ENCODE data around the gene FAM9B.

The FAM9B gene

GRCh38 chrX:9055354-9055753, 21.4 kb upstream of the FAM9B start:
- no peak overlapping the region for H3K4me3 ChIP-seq (IDR thresholded peaks at IDR 0.05; ENCODE audit: insufficient read depth, low read depth, low read length)
- no peaks in the 10 kb centered on the region for H4K20me1 ChIP-seq (ENCODE audit: insufficient read depth)
- no peak overlapping the region for H3K27ac ChIP-seq
- no peaks in the 10 kb centered on the region for H3K27me3 ChIP-seq (ENCODE audit: insufficient read depth, low read depth)
- H3K4me1 ChIP-seq (ENCODE audit: low read depth, poor library complexity, severe bottlenecking) = no peaks in the 10 kb centered on the region
- no peak overlapping the region for H3K9ac ChIP-seq
- H3K79me2 ChIP-seq (ENCODE audit: insufficient read depth, low read depth) = no peaks in the 10 kb centered on the region
- H2AFZ ChIP-seq (ENCODE audit: low read depth) = no peak overlapping the region
- no peak for TF ChIP-seq CTCF (conservative IDR thresholded peaks at IDR 0.05; ENCODE audit: low read depth, low read length)
- H3K4me2 ChIP-seq = no peak overlapping the region
- no peaks in the 10 kb centered on the region for H3K36me3 ChIP-seq (ENCODE audit: insufficient read depth)

GRCh38 chrX:9052081-9052480, 18.2 kb upstream of the FAM9B start:
- Histone ChIP-seq H4K20me1 (ENCODE audit: insufficient read depth) (no peaks in the 10 kb centered on the region), H3K36me3 (ENCODE audit: insufficient read depth) (no peaks in the 10 kb centered on the region), H3K4me2 (no peak overlapping the region), H2AFZ (ENCODE audit: low read depth) (no peak overlapping the region), H3K27me3 (ENCODE audit: insufficient read depth, low read depth) (no peaks in the 10 kb centered on the region), H3K79me2 (ENCODE audit: insufficient read depth, low read depth) (no peaks in the 10 kb centered on the region), H3K4me1 (ENCODE audit: low read depth, poor library complexity, severe bottlenecking) (no peaks in the 10 kb centered on the region), H3K4me3 (IDR thresholded peaks at IDR 0.05; ENCODE audit: insufficient read depth, low read depth, low read length) (no peak overlapping the region), H3K27ac (no peak overlapping the region), H3K9ac (no peak overlapping the region)
- no peak for TF ChIP-seq CTCF (conservative IDR thresholded peaks at IDR 0.05; ENCODE audit: low read depth, low read length)

- no peak overlapping the region for H3K9ac ChIP-seq
- H3K4me3 ChIP-seq (IDR thresholded peaks at IDR 0.05; ENCODE audit: insufficient read depth, low read depth, low read length) = no peak overlapping the region
- no peak overlapping the region for H3K27ac ChIP-seq
- H3K27me3 ChIP-seq (ENCODE audit: insufficient read depth, low read depth) = no peaks in the 10 kb centered on the region
- no peaks in the 10 kb centered on the region for H3K4me1 ChIP-seq (ENCODE audit: low read depth, poor library complexity, severe bottlenecking)
- no peaks in the 10 kb centered on the region for H4K20me1 ChIP-seq (ENCODE audit: insufficient read depth)
- no peak overlapping the region for H2AFZ ChIP-seq (ENCODE audit: low read depth)
- no peak for TF ChIP-seq CTCF (conservative IDR thresholded peaks at IDR 0.05; ENCODE audit: low read depth, low read length)
- no peaks in the 10 kb centered on the region for H3K36me3 ChIP-seq (ENCODE audit: insufficient read depth)
- no peak overlapping the region for H3K4me2 ChIP-seq
- H3K79me2 ChIP-seq (ENCODE audit: insufficient read depth, low read depth) = no peaks in the 10 kb centered on the region
These were observed 16.4 kb upstream of the FAM9B start for GRCh38 chrX:9050331-9050730.

GRCh38 chrX:9048801-9049200, 14.9 kb upstream of the FAM9B start:
- no peak overlapping the region for H3K27ac ChIP-seq
- no peaks in the 10 kb centered on the region for H3K36me3 ChIP-seq (ENCODE audit: insufficient read depth)
- no peak overlapping the region for H3K4me3 ChIP-seq (IDR thresholded peaks at IDR 0.05; ENCODE audit: insufficient read depth, low read depth, low read length)
- no peaks in the 10 kb centered on the region for H3K79me2 ChIP-seq (ENCODE audit: insufficient read depth, low read depth)
- no peak overlapping the region for H3K9ac ChIP-seq
- H3K4me2 ChIP-seq = no peak overlapping the region
- no peaks in the 10 kb centered on the region for H3K4me1 ChIP-seq (ENCODE audit: low read depth, poor library complexity, severe bottlenecking)
- H3K27me3 ChIP-seq (ENCODE audit: insufficient read depth, low read depth) = no peaks in the 10 kb centered on the region
- TF ChIP-seq CTCF (conservative IDR thresholded peaks at IDR 0.05; ENCODE audit: low read depth, low read length) = no peak
- no peaks in the 10 kb centered on the region for H4K20me1 ChIP-seq (ENCODE audit: insufficient read depth)
- no peak overlapping the region for H2AFZ ChIP-seq (ENCODE audit: low read depth)

GRCh38 chrX:9038244-9038643, 4.3 kb upstream of the FAM9B start:
- H3K4me2 ChIP-seq = no peak overlapping the region
- no peaks in the 10 kb centered on the region for H3K4me1 ChIP-seq (ENCODE audit: low read depth, poor library complexity, severe bottlenecking)
- H3K27me3 ChIP-seq (ENCODE audit: insufficient read depth, low read depth) = no peaks in the 10 kb centered on the region
- no peak overlapping the region for H3K4me3 ChIP-seq (IDR thresholded peaks at IDR 0.05; ENCODE audit: insufficient read depth, low read depth, low read length)
- H3K27ac ChIP-seq = no peak overlapping the region
- no peak overlapping the region for H3K9ac ChIP-seq
- TF ChIP-seq CTCF (conservative IDR thresholded peaks at IDR 0.05; ENCODE audit: low read depth, low read length) = no peak
- no peaks in the 10 kb centered on the region for H3K36me3 ChIP-seq (ENCODE audit: insufficient read depth)
- no peaks in the 10 kb centered on the region for H4K20me1 ChIP-seq (ENCODE audit: insufficient read depth)
- no peak overlapping the region for H2AFZ ChIP-seq (ENCODE audit: low read depth)
- no peaks in the 10 kb centered on the region for H3K79me2 ChIP-seq (ENCODE audit: insufficient read depth, low read depth)

Measured in KMS-11 (cell line).